T-cell (primary cell): Measurements from ENCODE around the gene VPS50. TPM values are rescaled to one million over a fixed set of nuclear protein-coding genes. Genes with fewer than 3 reads are reported as not detected.

ENCODE experiments used
- ATAC-seq, 4 experiments: fragments of 200-7000 bp in 3 of 4; fragments of 150-1000 bp in 1 of 4; cut with Tn5 transposase; replicated peaks in 1 of 4; 1 replicate in 3 of 4; 2 replicates in 1 of 4; pipeline ENCODE4 v1.10.0; 2021; ENCODE audit warnings: moderate library complexity in 3 of 4, mild to moderate bottlenecking in 2 of 4, moderate number of reproducible peaks in 1 of 4
- CTCF ChIA-PET, 2 donors: fragments of 300-600 bp; sonication (Branson Sonifier 250); formaldehyde crosslinking; loops; one replicate each; lab custom pipeline; 2022; ENCODE audit warnings: antibody characterized with exemption in 2 of 2; lab: Charles Lee
- POLR2A ChIA-PET, 2 donors: fragments of 300-600 bp; sonication (Branson Sonifier 250); formaldehyde crosslinking; loops; one replicate each; lab custom pipeline; 2022; ENCODE audit warnings: antibody characterized with exemption in 2 of 2; lab: Charles Lee
- DNase-seq, 35 experiments: peaks; one replicate each; pipeline versions ENCODE4 v3.0.0 to v3.0.0-alpha.2; 2013 to 2023
- H3K27ac ChIP-seq: one replicate; pipeline ENCODE4 v1.5.1; 2013; ENCODE audit warnings: low read length
- H3K27me3 ChIP-seq, 2 experiments: replicated peaks in 1 of 2; 1 replicate in 1 of 2; 2 replicates in 1 of 2; pipeline versions ENCODE4 v1.6.1 to v1.7.0; 2013; ENCODE audit warnings: low read length in 1 of 2, mixed read lengths in 1 of 2; ENCODE audit not compliant: control insufficient read depth in 2 of 2, insufficient read depth in 2 of 2; ENCODE audit errors: extremely low read depth in 1 of 2
- H3K36me3 ChIP-seq, 2 donors: 1 replicate in 1 of 2; 2 replicates in 1 of 2; pipeline versions ENCODE4 v1.6.1 to v1.7.0; 2013; ENCODE audit warnings: low read length in 1 of 2; ENCODE audit not compliant: control insufficient read depth in 2 of 2, insufficient read depth in 1 of 2; ENCODE audit errors: extremely low read depth in 1 of 2
- H3K4me1 ChIP-seq, 2 experiments: 1 replicate in 1 of 2; 2 replicates in 1 of 2; pipeline versions ENCODE4 v1.6.1 to v1.7.0; 2013; ENCODE audit warnings: low read length in 2 of 2, mixed read lengths in 1 of 2; ENCODE audit not compliant: insufficient read depth in 2 of 2, control insufficient read depth in 1 of 2; ENCODE audit errors: extremely low read depth in 1 of 2
- H3K4me3 ChIP-seq, 2 donors: 1 replicate in 1 of 2; 2 replicates in 1 of 2; pipeline versions ENCODE4 v1.5.1 to v1.7.0; 2013; ENCODE audit warnings: mild to moderate bottlenecking in 2 of 2, low read length in 1 of 2, moderate library complexity in 1 of 2; ENCODE audit not compliant: control insufficient read depth in 1 of 2; ENCODE audit errors: extremely low read depth in 1 of 2
- H3K9me3 ChIP-seq: 2 replicates; pipeline ENCODE4 v1.7.0; 2013
- H3K27ac Mint-ChIP-seq, 2 donors: one replicate each; pipeline ENCODE4 v1.8.0; 2020 to 2021; ENCODE audit warnings: mild to moderate bottlenecking in 2 of 2, mixed read lengths in 2 of 2
- H3K27me3 Mint-ChIP-seq, 2 donors: one replicate each; pipeline ENCODE4 v1.8.0; 2021 to 2022; ENCODE audit warnings: mixed read lengths in 2 of 2
- H3K36me3 Mint-ChIP-seq: one replicate; pipeline ENCODE4 v1.8.0; 2021; ENCODE audit warnings: mixed read lengths
- H3K4me1 Mint-ChIP-seq, 3 donors: one replicate each; pipeline ENCODE4 v1.8.0; 2020 to 2022; ENCODE audit warnings: mixed read lengths in 3 of 3, mild to moderate bottlenecking in 1 of 3
- H3K4me3 Mint-ChIP-seq, 3 donors: one replicate each; pipeline ENCODE4 v1.8.0; 2020 to 2022; ENCODE audit warnings: mild to moderate bottlenecking in 3 of 3, mixed read lengths in 3 of 3, moderate library complexity in 3 of 3
- H3K9me3 Mint-ChIP-seq, 3 donors: one replicate each; pipeline ENCODE4 v1.8.0; 2020 to 2022; ENCODE audit warnings: mixed read lengths in 3 of 3
- WGBS: methylation state at CpG from one replicate; pipeline ENCODE4 v1.1.5; 2013; ENCODE audit warnings: missing lambda C conversion rate; ENCODE audit not compliant: insufficient coverage; 5-methylcytosine and 5-hydroxymethylcytosine counted together
- total RNA-seq, 35 experiments: library from RNA in 6 of 35; stranded (reverse) in 6 of 35; fragments of 120-200 nt in 1 of 35; gene quantifications; one replicate each; pipeline versions ENCODE4 v1.2.1 to v1.2.4 and lab custom pipeline; 2013 to 2026

The VPS50 gene
- total RNA-seq, 5 donors from 2014 or later (not counting 1 experiment from before 2014, with no cell fraction given): 27.8 to 35.4 (median 31.1) TPM

GRCh38 chr7:93352881-93353280, 120.7 kb downstream of the VPS50 start:
- H3K4me1 Mint-ChIP-seq: peaks cover 0 to 3% (median 0%) of the 10 kb centered on the region in 3 donors
- H3K4me3 Mint-ChIP-seq: no peak overlapping the region
- WGBS: no CpG with 5 or more reads among the region's 2 CpGs
- H3K27ac Mint-ChIP-seq: no peak overlapping the region
- no peaks in the 10 kb centered on the region for H3K4me1 ChIP-seq
- H3K27me3 ChIP-seq: no peaks in the 10 kb centered on the region
- no peak overlapping the region for H3K27ac ChIP-seq
- no peaks in the 10 kb centered on the region for H3K27me3 Mint-ChIP-seq
- ChIA-PET CTCF (no interaction called here), POLR2A (no interaction called here)
- H3K36me3 Mint-ChIP-seq: peaks cover 56% of the 10 kb centered on the region
- H3K9me3 ChIP-seq: no peaks in the 10 kb centered on the region
- H3K4me3 ChIP-seq: no peak overlapping the region
- ATAC-seq: no peak
- H3K9me3 Mint-ChIP-seq: no peaks in the 10 kb centered on the region
- no peak for DNase-seq
- peaks cover 8 to 11% of the 10 kb centered on the region in 2 donors for H3K36me3 ChIP-seq

GRCh38 chr7:93354815-93355214, 122.6 kb downstream of the VPS50 start:
- H3K4me1 Mint-ChIP-seq: no peaks in the 10 kb centered on the region
- Histone ChIP-seq H3K4me1 (no peaks in the 10 kb centered on the region), H3K4me3 (no peak overlapping the region), H3K27ac (no peak overlapping the region), H3K9me3 (no peaks in the 10 kb centered on the region), H3K36me3 (peaks cover 0 to 11% of the 10 kb centered on the region in 2 donors), H3K27me3 (no peaks in the 10 kb centered on the region)
- peaks cover 57% of the 10 kb centered on the region for H3K36me3 Mint-ChIP-seq
- POLR2A ChIA-PET: interaction anchor here in 1 of 2 donors (0.6 kb wide), 1 partner anchor 617 kb away, joined by 4 read pairs; no protein-coding TSS in a partner anchor
- no peak overlapping the region for H3K27ac Mint-ChIP-seq
- H3K27me3 Mint-ChIP-seq: no peaks in the 10 kb centered on the region
- CTCF ChIA-PET: interaction anchor here in 1 of 2 donors (0.6 kb wide), 1 partner anchor 730 kb away, joined by 3 read pairs; no protein-coding TSS in a partner anchor
- 80% methylated on average over 1 of the region's 4 CpGs for WGBS
- DNase-seq (no peak), ATAC-seq (no peak)
- H3K4me3 Mint-ChIP-seq: no peak overlapping the region
- H3K9me3 Mint-ChIP-seq: no peaks in the 10 kb centered on the region

DNA sequence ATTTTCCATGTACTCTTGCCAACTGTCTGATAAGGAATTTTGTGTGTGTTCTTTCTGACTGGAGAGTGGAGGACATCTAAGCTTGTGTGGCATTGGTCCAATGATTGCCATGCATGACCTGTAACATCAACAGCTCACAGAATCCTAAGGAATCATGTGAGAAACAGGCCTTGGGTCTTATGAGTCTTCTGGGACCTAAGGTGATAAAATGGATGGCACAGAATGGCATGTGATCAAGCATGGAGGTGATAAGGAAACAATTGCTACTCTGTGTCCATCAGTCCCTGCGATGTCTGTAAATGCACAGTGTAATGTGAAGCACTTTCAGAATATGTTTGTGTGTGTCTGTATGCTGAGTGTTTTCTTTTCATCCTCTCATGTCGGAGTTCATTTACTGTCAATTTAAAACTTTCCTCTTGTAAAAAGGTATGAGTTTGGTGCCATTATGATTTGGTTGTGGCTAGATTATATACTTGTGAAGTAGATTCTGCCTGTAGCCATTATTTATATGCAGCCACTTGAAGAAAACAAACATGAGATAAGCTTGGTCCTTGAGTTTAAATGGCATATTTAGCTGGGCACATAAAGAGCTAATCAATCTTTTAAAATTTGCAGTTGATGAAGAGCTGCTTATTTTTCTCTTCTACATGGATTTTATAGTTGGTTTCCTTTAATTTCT, 127.5 kb downstream of the VPS50 start:
- H3K27ac Mint-ChIP-seq: no peak overlapping the region
- H3K27me3 Mint-ChIP-seq: no peaks in the 10 kb centered on the region
- Histone ChIP-seq H3K9me3 (no peaks in the 10 kb centered on the region), H3K4me3 (no peak overlapping the region), H3K4me1 (no peaks in the 10 kb centered on the region), H3K36me3 (peaks cover 0 to 5% of the 10 kb centered on the region in 2 donors), H3K27ac (no peak overlapping the region), H3K27me3 (no peaks in the 10 kb centered on the region)
- ChIA-PET CTCF (no interaction called here), POLR2A (no interaction called here)
- no peaks in the 10 kb centered on the region for H3K9me3 Mint-ChIP-seq
- ATAC-seq (no peak), DNase-seq (no peak)
- peaks cover 0 to 6% (median 0%) of the 10 kb centered on the region in 3 donors for H3K4me1 Mint-ChIP-seq
- peaks cover 41% of the 10 kb centered on the region for H3K36me3 Mint-ChIP-seq
- H3K4me3 Mint-ChIP-seq: no peak overlapping the region
- WGBS: no CpG with 5 or more reads among the region's 2 CpGs

GRCh38 chr7:93361853-93362252, 129.7 kb downstream of the VPS50 start:
- ChIA-PET CTCF (no interaction called here), POLR2A (no interaction called here)
- no peak overlapping the region for H3K4me3 ChIP-seq
- no peak for DNase-seq
- H3K36me3 Mint-ChIP-seq: peaks cover 24% of the 10 kb centered on the region
- no peak overlapping the region for H3K27ac ChIP-seq
- peaks cover 0 to 6% (median 0%) of the 10 kb centered on the region in 3 donors for H3K4me1 Mint-ChIP-seq
- H3K9me3 Mint-ChIP-seq: no peaks in the 10 kb centered on the region
- no peak for ATAC-seq
- H3K9me3 ChIP-seq: no peaks in the 10 kb centered on the region
- no peaks in the 10 kb centered on the region for H3K4me1 ChIP-seq
- H3K27ac Mint-ChIP-seq: no peak overlapping the region
- H3K27me3 Mint-ChIP-seq: no peaks in the 10 kb centered on the region
- H3K36me3 ChIP-seq: peaks cover 0 to 3% of the 10 kb centered on the region in 2 donors
- H3K27me3 ChIP-seq: no peaks in the 10 kb centered on the region
- 83% methylated on average over 1 of the region's 1 CpG for WGBS
- no peak overlapping the region for H3K4me3 Mint-ChIP-seq

DNA sequence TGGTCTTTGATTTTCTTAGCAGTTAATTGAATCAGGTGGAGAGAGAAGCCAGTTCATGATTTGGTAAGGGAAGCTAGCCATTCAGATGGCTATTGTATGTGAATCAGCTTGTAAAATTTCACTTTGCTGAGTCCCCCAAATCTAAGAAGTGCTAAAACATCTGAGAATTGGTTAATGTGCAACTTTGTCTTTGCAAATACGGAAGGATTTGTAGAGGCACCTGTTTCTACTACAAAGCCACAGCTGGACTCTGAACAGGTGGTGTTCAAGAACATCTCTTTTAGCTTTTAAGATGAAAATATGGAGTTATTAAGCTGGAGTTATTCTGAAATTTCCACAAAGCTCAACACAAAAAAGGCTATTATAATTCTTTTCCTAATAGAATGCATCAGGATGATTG, 132.6 kb downstream of the VPS50 start:
- Mint-ChIP-seq H3K9me3 (peaks cover 3 to 13% (median 5%) of the 10 kb centered on the region in 3 donors), H3K27ac (no peak overlapping the region), H3K27me3 (peaks cover 5 to 9% of the 10 kb centered on the region in 2 donors), H3K4me3 (no peak overlapping the region), H3K4me1 (peaks cover 0 to 6% (median 0%) of the 10 kb centered on the region in 3 donors), H3K36me3 (peaks cover 5% of the 10 kb centered on the region)
- WGBS: no CpG with 5 or more reads among the region's 1 CpG
- Histone ChIP-seq H3K36me3 (no peaks in the 10 kb centered on the region), H3K27me3 (no peaks in the 10 kb centered on the region), H3K4me1 (no peaks in the 10 kb centered on the region), H3K27ac (no peak overlapping the region), H3K9me3 (no peaks in the 10 kb centered on the region), H3K4me3 (no peak overlapping the region)
- ATAC-seq: no peak
- ChIA-PET CTCF (no interaction called here), POLR2A (no interaction called here)
- no peak for DNase-seq

DNA sequence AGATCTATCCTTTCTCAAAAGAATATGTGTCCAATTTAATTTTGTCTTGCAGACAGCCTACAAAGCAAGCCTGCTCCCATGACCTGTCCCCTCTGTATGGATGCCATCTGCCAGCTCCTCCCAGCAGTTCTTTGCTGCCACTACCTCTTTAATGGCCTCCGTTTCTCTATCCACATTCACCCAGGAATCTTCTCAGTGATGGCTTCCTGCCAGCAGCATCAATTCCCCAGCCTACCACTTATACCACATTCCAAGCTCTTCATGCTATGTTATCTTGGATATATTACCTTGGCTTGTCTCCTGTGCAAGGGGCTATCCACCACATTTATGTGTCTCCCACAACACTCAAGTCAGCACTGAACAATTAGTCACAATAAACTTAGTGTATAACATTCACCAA, 133.2 kb downstream of the VPS50 start:
- Mint-ChIP-seq H3K4me3 (no peak overlapping the region), H3K27me3 (peaks cover 5 to 9% of the 10 kb centered on the region in 2 donors), H3K4me1 (peaks cover 0 to 6% (median 0%) of the 10 kb centered on the region in 3 donors), H3K9me3 (peaks cover 3 to 13% (median 5%) of the 10 kb centered on the region in 3 donors), H3K36me3 (peaks cover 3% of the 10 kb centered on the region), H3K27ac (no peak overlapping the region)
- ChIA-PET CTCF (no interaction called here), POLR2A (no interaction called here)
- no peak overlapping the region for H3K27ac ChIP-seq
- no peaks in the 10 kb centered on the region for H3K9me3 ChIP-seq
- WGBS: 67% methylated on average over 1 of the region's 1 CpG
- H3K4me1 ChIP-seq: no peaks in the 10 kb centered on the region
- no peak for ATAC-seq
- H3K4me3 ChIP-seq: no peak overlapping the region
- H3K27me3 ChIP-seq: no peaks in the 10 kb centered on the region
- H3K36me3 ChIP-seq: no peaks in the 10 kb centered on the region
- no peak for DNase-seq
